ENCODE data around the gene ZNF763.
"Not testable (repeated sequence)": the region's sequence is repeated elsewhere in the genome, so short reads cannot be mapped to it uniquely, and the experiment has no call there.

Gene ZNF763

DNA sequence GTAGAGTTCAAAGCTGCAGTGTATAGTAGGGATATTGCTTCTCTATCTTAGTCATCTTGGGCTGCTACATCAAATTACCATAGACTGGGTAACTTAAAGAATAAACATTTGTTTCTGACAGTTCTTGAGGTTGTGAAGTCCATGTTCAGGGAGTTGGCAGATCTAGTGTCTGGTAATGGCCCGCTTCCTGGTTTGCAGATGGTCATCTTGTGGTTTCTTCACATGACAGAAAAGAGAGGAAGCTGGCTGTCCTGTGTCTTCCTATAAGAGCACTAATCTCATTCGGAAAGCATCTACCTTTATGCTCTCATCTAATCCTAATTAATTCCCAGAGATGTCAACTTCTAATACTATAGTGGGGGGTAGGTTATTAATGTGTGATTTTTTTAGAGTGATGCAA, 6.2 kb downstream of the ZNF763 start:
- no peak for DNase-seq (ENCODE audit: low read depth, low spot score)

DNA sequence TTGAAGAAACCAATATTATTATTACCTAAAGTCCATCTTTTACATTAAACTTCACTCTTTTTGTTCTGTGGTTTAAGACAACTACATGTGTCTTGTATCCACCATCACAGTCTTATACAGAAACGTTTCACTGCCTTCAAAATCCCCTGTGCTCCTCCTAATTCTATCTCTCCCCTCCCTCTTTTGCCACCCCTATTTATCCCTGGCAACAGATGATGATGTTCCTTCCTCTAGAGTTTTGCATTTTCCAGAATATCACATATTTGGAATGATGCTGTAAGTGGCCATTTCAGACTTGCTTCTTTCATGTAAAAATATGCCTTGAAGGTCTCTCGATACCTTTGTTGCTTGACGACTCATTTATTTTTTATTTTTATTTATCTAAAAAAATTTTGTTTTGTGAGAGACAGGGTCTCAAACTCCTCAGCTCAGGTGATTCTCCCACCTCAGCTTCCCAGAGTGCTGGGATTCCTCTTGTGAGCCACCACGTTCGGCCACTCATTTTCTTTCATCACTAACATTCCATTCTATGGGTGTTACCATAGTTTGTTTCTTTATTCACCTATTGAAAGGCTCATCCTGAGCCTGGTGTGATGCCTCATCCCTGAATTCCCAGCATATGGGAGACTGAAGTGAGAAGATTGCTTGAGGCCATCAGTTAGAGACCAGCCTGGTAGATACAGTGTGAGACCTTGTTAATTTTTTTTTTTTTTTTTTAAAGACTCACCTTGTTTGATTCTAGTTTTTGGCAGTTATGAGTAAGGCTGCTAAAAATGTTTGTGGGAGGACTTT, 8.4 kb downstream of the ZNF763 start:
- DNase-seq (ENCODE audit: low read depth, low spot score): no peak

DNA sequence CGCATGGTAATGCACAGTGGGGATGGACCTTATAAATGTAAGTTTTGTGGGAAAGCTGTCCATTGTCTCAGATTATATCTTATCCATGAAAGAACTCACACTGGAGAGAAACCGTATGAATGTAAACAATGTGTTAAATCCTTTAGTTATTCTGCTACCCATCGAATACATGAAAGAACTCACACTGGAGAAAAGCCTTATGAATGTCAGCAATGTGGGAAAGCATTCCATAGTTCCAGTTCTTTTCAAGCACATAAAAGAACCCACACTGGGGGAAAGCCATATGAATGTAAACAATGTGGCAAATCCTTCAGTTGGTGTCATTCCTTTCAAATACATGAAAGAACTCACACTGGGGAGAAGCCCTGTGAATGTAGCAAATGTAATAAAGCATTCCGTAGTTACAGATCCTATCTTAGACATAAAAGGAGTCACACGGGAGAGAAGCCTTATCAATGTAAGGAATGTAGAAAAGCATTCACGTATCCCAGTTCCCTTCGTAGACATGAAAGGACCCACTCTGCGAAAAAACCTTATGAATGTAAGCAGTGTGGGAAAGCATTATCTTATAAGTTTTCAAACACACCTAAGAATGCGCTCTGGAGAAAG, 13.8 kb downstream of the ZNF763 start:
- no peak for DNase-seq (ENCODE audit: low read depth, low spot score)

DNA sequence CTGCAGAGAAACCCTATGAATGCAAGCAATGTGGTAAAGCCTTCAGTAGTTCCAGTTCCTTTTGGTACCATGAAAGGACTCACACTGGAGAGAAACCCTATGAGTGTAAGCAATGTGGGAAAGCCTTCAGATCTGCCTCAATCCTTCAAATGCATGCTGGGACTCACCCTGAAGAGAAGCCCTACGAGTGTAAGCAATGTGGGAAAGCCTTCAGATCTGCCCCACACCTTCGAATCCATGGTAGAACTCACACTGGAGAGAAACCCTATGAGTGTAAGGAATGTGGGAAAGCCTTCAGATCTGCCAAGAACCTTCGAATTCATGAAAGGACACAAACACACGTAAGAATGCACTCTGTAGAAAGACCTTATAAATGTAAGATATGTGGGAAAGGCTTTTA, 14.7 kb downstream of the ZNF763 start:
- DNase-seq (ENCODE audit: low read depth, low spot score): no peak

DNA sequence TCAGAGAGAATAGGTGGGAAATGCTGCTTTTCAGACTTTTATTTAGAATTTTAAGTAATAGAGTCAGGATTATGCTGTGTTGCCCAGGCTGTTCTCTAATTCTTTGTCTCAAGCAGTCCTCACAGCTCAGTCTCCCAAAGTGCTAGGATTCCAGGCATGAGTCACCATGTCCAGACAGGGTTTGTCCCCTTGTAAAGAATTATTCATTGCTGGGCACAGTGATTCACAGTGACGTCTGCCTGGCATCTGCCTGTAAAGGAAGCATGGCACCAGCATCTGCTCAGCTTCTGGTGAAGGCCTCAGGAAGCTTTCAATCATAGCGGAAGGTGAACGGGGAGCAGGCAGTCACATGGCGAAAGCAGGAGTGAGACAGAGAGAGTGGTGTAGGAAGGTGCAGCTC, 17.7 kb downstream of the ZNF763 start:
- DNase-seq (ENCODE audit: low read depth, low spot score): no peak

DNA sequence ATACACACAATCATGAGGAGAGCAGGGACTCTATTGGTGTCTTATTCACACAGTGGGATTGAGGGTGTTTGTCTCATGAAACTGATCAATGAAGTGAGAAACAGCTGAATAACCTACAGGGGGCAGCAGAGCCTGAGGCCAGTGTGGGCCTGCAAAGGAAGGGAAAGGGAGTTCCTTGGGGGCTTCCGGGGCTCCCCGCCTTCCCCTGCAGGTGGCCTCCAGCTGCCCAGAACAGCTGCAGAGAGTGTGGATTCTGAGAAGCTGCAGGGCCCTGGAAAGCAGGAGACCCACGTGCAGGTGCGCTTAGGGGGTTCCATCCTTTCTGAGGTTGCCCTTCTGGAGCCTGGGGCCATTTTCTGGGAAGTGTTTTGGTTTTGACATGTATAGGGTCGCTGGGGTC, 20.1 kb downstream of the ZNF763 start:
- no peak for DNase-seq (ENCODE audit: low read depth, low spot score)

DNA sequence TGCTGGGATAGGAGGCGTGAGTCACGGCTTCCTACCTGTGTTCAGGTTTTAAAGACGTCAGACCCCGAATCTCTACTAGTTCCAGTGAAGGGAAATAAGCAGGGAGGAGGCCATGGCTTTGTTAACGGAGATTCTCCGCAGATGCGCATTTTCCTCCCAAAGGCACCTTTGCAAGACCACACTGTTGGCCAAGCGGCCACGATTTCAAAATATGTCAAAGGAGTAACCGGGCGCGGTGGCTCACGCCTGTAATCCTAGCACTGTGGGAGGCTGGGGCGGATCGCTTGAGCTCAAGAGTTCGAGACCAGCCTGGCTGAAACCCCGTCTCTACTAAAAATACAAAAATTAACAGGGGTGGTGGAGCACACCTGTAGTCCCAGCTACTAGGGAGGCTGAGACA, 21.9 kb downstream of the ZNF763 start:
- no peak for DNase-seq (ENCODE audit: low read depth, low spot score)

DNA sequence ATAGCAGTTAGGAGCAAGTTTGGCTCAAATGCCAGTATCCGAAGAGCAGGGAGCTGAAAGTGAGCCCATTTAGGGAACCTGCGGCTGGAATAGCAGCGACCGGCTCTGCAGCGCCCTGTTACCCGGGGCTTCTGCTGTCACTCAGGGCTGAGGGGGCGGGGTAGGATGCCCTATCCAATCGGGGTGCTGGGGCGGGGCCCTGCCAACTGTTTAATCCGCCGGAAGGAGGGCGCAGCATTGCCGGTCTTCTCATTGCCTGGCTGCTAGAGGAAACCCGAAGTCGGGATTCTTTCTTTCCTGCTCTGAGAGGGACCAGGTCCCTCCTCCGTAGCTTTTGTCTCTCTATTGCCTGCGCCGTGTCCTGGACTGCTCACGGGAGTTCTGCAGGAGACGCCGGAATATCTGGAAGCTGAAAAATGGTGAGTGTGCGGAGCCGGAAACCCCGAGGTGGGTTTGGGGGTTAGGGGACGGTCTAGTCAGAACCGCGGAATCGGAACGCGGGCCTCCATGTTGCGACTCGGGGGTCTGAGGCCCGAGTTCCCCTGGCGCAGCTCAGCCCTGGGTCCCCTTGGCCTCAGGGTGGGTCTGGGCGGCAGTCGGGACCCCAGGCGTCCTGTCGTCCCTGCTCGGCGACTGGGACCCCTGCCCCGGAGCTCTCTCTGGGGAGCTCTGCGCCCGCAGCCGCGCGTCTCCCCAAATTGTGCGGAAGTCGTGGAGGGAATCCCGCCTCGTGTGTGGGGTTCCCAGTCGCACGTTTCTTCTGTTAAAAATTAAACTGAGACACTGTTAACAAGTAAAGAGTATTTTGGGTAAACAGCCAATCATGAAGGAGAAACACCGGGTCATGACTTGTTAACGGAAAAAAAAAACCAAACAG, 22.8 kb downstream of the ZNF763 start:
- DNase-seq (ENCODE audit: low read depth, low spot score): no peak

DNA sequence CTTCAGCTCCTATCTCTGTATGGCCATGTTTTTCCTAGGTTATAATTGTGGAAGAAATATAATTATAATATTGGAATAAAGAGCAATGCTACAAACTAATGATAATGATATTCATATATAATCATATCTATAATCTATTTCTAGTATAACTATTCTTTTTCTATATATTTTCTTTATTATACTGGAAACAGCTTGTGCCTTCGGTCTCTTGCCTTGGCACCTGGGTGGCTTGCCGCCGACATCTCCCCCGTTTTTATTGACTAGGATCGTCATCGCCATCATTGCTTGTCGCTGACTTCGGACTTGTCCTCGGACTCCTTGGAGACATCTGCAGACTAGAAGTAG, 24.2 kb downstream of the ZNF763 start:
- no peak for DNase-seq (ENCODE audit: low read depth, low spot score)

DNA sequence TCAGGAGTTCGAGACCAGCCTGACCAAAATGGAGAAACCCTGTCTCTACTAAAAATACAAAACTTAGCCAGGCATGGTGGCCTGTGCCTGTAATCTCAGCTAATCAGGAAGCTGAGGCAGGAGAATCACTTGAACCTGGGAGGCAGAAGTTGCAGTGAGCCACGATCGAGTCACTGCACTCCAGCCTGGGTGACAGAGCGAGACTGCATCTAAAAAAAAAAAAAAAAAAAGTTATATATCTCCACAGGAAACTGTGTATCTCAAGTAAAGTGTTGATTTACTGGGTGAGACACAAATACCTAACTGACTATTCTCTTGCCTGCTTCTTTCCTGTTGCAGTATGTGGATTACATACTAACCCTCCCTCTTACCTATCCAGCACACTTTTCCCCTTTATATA, 27.1 kb downstream of the ZNF763 start:
- DNase-seq (ENCODE audit: low read depth, low spot score): not testable (repeated sequence)

DNA sequence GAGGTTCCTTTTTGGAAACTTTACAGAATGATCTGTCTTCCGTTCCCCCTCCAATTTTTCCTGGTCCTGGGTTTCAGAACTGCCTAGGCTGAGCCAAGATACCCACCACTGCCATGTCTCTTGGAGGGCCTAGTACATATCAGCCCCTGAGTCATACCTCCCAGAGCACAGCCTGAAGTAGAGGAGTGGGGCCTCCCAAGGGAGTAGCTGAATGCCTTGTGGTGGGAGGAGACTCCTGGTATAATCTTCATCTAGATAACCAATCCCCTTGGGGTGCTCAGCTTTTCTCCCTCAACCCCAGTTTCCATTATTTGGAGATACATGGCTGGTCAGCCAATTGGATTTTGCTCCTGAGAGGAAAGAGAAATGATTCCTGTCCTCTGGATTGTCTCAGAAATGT, 30.3 kb downstream of the ZNF763 start:
- no peak for DNase-seq (ENCODE audit: low read depth, low spot score)

DNA sequence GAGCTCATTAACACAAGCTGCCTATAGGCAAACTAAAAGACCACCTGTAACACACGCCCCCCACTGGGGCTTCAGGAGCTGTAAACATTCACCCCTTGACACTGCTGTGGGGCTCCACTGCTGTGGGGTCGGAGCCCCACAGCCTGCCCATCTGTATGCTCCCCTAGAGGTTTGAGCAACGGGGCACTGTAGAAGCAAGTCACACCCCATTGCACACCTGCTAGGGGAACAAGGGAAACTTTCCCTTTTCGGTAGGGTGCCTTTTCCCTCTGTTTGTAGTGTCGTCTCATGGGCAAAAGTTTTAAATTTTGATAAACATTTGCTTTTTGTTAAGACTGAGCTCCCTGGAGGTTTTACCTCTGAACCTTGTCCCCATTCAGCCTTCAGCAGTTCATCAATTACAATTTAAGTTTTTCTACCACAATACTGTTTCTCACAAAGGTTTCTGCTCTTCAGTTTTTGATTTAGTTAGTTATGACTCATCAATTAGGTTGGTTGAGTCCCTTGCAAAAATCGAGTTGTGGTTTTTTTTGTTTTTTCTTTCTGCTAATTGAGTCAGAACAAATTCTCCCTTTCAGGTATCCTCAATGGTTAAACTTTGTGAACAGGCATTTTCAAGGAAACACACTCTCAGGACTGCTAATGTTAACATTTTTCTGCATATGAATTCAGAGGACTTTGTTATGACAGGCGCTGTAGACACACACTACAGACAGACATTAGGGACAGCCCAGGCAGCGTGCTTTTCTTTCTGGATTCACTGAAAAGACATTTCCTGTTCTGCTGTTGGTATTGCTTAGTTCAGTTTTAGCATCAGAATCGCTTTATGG, 35.5 kb downstream of the ZNF763 start:
- no peak for DNase-seq (ENCODE audit: low read depth, low spot score)

DNA sequence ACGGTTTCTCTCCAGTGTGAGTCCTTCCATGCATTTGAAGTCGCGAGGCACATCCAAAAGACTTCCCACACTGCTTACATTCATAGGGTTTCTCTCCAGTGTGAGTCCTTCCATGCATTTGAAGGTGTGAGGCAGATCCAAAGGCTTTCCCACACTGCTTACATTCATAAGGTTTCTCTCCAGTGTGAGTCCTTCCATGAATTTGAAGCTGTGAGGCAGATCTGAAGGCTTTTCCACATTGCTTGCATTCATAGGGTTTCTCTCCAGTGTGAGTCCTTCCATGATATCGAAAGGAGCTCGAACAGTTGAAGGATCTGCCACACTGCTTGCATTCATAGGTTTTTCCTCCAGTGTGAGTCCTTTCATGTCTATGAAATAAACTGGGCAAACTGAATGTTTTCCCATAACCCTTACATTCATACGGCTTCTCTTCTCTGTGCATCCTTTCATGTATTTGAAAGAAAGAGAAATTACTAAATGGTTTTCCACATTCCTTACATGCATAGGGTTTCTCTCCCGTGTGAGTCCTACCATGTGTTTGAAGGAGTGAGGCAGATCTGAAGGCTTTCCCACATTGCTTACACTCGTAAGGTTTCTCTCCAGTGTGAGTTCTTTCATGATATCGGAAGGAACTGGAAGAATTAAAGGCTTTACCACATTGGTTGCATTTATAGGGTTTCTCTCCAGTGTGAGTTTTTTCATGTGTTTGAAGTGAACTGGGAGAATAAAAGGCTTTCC, 50.3 kb downstream of the ZNF763 start:
- DNase-seq (ENCODE audit: low read depth, low spot score): no peak

DNA sequence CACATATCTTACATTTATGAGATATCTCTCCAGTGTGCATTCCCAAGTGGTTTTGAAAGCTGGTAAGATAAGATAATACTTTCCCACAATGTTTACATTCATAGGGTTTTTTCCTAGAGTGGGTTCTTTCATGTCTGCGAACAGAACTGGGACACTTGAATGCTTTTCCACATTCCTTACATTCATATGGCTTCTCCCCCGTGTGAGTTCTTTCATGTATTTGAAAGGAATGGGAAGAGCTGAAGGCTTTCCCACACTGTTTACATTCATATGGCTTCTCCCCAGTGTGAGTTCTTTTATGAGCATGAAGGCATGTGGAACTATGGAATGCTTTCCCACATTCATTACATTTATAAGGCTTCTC, 50.9 kb downstream of the ZNF763 start:
- DNase-seq (ENCODE audit: low read depth, low spot score): no peak

Measured in iPS DF 19.7 (cell line).